K562 (cell line): ENCODE results near the gene SMIM21.

Experiments
- AFF1 ChIP-seq, 2 experiments: fragments of 450-650 bp; IDR thresholded peaks; 2 replicates each; pipeline ENCODE4 v1.6.1; 2018; ENCODE audit warnings: mild to moderate bottlenecking in 2 of 2, low read depth in 1 of 2; ENCODE audit not compliant: partially characterized antibody in 2 of 2
- CTCF ChIP-seq, 3 experiments: IDR thresholded peaks in 2 of 3; conservative IDR thresholded peaks in 1 of 3; 2 replicates each; pipeline ENCODE4 v1.5.1; 2011 to 2012; ENCODE audit warnings: low read length in 3 of 3, mild to moderate bottlenecking in 3 of 3, control low read depth in 2 of 3, improper control_type of control experiment in 1 of 3, inconsistent platforms in 1 of 3, low read depth in 1 of 3, mixed read lengths in 1 of 3, moderate library complexity in 1 of 3; ENCODE audit not compliant: insufficient read depth in 2 of 3
- CTCFL ChIP-seq: IDR thresholded peaks from 2 replicates; pipeline ENCODE4 v1.6.1; 2011; ENCODE audit warnings: borderline replicate concordance, low read depth, mild to moderate bottlenecking, moderate library complexity, low read length; ENCODE audit not compliant: insufficient read depth, poor library complexity, severe bottlenecking
- LARP7 ChIP-seq: fragments of 450-650 bp; IDR thresholded peaks from 2 replicates; pipeline ENCODE4 v1.6.1; 2016
- OTX1 ChIP-seq: fragments of 450-650 bp; formaldehyde crosslinking; IDR thresholded peaks from 2 replicates; pipeline ENCODE4 v1.4.0; 2022; ENCODE audit warnings: mild to moderate bottlenecking
- PHF20 ChIP-seq: fragments of 450-650 bp; IDR thresholded peaks from 2 replicates; pipeline ENCODE4 v1.6.1; 2018; ENCODE audit not compliant: partially characterized antibody
- POLR2A ChIP-seq: fragments of 450-650 bp; conservative IDR thresholded peaks from 2 replicates; pipeline ENCODE4 v1.6.1; 2016
- TEAD4 ChIP-seq, 2 experiments: sonication (generic) in 1 of 2; formaldehyde crosslinking in 1 of 2; IDR thresholded peaks; 2 replicates each; pipeline versions ENCODE4 v1.6.1 to v1.8.0; 2012 to 2022; ENCODE audit warnings: borderline replicate concordance in 1 of 2, inconsistent platforms in 1 of 2, low read length in 1 of 2, mild to moderate bottlenecking in 1 of 2, missing genetic modification reagents in 1 of 2
- ZNF41 ChIP-seq: fragments of 250-450 bp; sonication (Bioruptor Pico); conservative IDR thresholded peaks from 2 replicates; pipeline ENCODE4 v1.4.0; 2020; ENCODE audit warnings: mild to moderate bottlenecking

GRCh38 chr18:75456199-75456631 is 28.7 kb upstream of the SMIM21 start:
- TF ChIP-seq PHF20 = no peak
- no peak for TF ChIP-seq CTCF (IDR thresholded peaks at IDR 0.05 in 2 of 3, conservative IDR thresholded peaks at IDR 0.05 in 1 of 3; ENCODE audit: insufficient read depth in 2 of 3, low read depth in 1 of 3, low read length in 3 of 3)
- no peak for TF ChIP-seq LARP7
- TF ChIP-seq CTCFL = no peak
- TF ChIP-seq AFF1 (IDR thresholded peaks at IDR 0.05; ENCODE audit: low read depth in 1 of 2, partially characterized antibody in 2 of 2) = no peak
- no peak for TF ChIP-seq ZNF41 (CRISPR knock-in tag)
- no peak for TF ChIP-seq OTX1
- TF ChIP-seq TEAD4 (IDR thresholded peaks at IDR 0.05; ENCODE audit: low read length) = no peak
- TF ChIP-seq TEAD4 (CRISPR knock-in tag; IDR thresholded peaks at IDR 0.05; ENCODE audit: borderline replicate concordance) = no peak
- TF ChIP-seq POLR2A = no peak
